ENCODE data around the gene MAVS.

The MAVS gene

GRCh38 chr20:3922983-3923339 lies 76.3 kb downstream of the MAVS start:
- no peak overlapping the region for H3K4me3 Mint-ChIP-seq
- H3K27ac Mint-ChIP-seq, result peak overlapping the region; percentile 92 to 95
- no peaks in the 10 kb centered on the region for H3K27me3 Mint-ChIP-seq
- peaks cover 56% of the 10 kb centered on the region for H3K4me1 Mint-ChIP-seq
- no peaks in the 10 kb centered on the region for H3K9me3 Mint-ChIP-seq
- ATAC-seq (no peak), DNase-seq (no peak)

GRCh38 chr20:3923818-3924217 lies 77.2 kb downstream of the MAVS start:
- no peaks in the 10 kb centered on the region for H3K9me3 Mint-ChIP-seq
- peak overlapping the region in 1 of 2 donors; percentile 8 for H3K27ac Mint-ChIP-seq
- no peak overlapping the region for H3K4me3 Mint-ChIP-seq
- DNase-seq (no peak), ATAC-seq (no peak)
- H3K4me1 Mint-ChIP-seq, result peaks cover 59% of the 10 kb centered on the region
- H3K27me3 Mint-ChIP-seq, result no peaks in the 10 kb centered on the region

GRCh38 chr20:3924304-3925112 lies 77.9 kb downstream of the MAVS start:
- ATAC-seq, result no peak
- H3K9me3 Mint-ChIP-seq, result no peaks in the 10 kb centered on the region

GRCh38 chr20:3925113-3925695 lies 78.6 kb downstream of the MAVS start:
- Mint-ChIP-seq H3K4me3 (peak overlapping the region in 1 of 2 donors; percentile 25), H3K27me3 (no peaks in the 10 kb centered on the region), H3K4me1 (peaks cover 68% of the 10 kb centered on the region), H3K9me3 (no peaks in the 10 kb centered on the region), H3K27ac (peak overlapping the region; percentile 68 to 87)
- DNase-seq (no peak), ATAC-seq (no peak)

More at GRCh38 chr20:3924304-3925112, 77.9 kb downstream of the MAVS start:
- H3K4me1 Mint-ChIP-seq, result peaks cover 61% of the 10 kb centered on the region
- H3K4me3 Mint-ChIP-seq, result no peak overlapping the region
- no peaks in the 10 kb centered on the region for H3K27me3 Mint-ChIP-seq
- H3K27ac Mint-ChIP-seq, result peak overlapping the region; percentile 68 to 87
- DNase-seq, result no peak
